HFFc6 (cell line): ENCODE measurements around the gene THAP9. TPM values are rescaled to one million over a fixed set of nuclear protein-coding genes. Genes with fewer than 3 reads are reported as not detected.
"Not testable (repeated sequence)": the region's sequence is repeated elsewhere in the genome, so short reads cannot be mapped to it uniquely, and the experiment has no call there.

Experiments used
- DNase-seq: peaks from one replicate; pipeline ENCODE4 v3.0.0-alpha.2; 2018
- H3K27ac Mint-ChIP-seq: 2 replicates; pipeline ENCODE4 v1.8.0; 2020; ENCODE audit warnings: mild to moderate bottlenecking, mixed read lengths
- H3K27me3 Mint-ChIP-seq: 2 replicates; pipeline ENCODE4 v1.8.0; 2021; ENCODE audit warnings: mild to moderate bottlenecking, moderate library complexity, mixed read lengths; ENCODE audit not compliant: insufficient read depth
- H3K36me3 Mint-ChIP-seq: 2 replicates; pipeline ENCODE4 v1.8.0; 2021; ENCODE audit warnings: low read depth, mixed read lengths
- H3K4me1 Mint-ChIP-seq: 2 replicates; pipeline ENCODE4 v1.8.0; 2020; ENCODE audit warnings: low read depth, mixed read lengths
- H3K4me3 Mint-ChIP-seq: 2 replicates; pipeline ENCODE4 v1.8.0; 2020; ENCODE audit warnings: mild to moderate bottlenecking, moderate library complexity, mixed read lengths
- H3K9me3 Mint-ChIP-seq: 2 replicates; pipeline ENCODE4 v1.8.0; 2020; ENCODE audit warnings: mild to moderate bottlenecking, mixed read lengths
- CTCF ChIP-seq: fragments of 200-600 bp; sonication (generic); IDR thresholded peaks from 2 replicates; pipeline ENCODE4 v1.5.0; 2021; ENCODE audit warnings: antibody characterized with exemption, mild to moderate bottlenecking
- total RNA-seq, 6 experiments: library from RNA; stranded (reverse); fragmentation: NEBNext Ultra II Directional; extraction: Animal tissue kit (Norgen Biotek cat#: 25700); gene quantifications; 2 replicates in 1 of 6; 3 replicates in 5 of 6; pipeline ENCODE4 v1.2.3, GENCODE V29; 2021

The THAP9 gene
- total RNA-seq, 6 experiments from 2014 or later = 0.87 to 2.2 (median 1.5) TPM

DNA sequence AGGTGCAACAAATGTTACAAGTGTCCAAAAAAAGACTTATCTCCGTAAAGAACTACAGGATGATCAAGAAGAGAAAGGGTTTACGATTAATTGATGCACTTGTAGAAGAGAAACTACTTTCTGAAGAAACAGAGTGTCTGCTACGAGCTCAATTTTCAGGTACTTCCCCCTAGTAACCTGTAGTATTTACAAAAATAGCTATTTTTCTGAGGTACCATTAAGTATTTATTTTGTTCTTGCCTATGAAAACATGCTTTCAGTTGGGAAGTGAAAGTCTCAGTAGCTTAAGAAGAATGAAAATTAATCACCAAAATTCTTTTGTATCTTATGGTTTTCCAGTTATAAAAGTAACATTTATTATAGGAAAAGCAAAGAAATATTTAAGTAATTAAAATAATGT is 5.9 kb downstream of the THAP9 start:
- no peak overlapping the region for H3K27ac Mint-ChIP-seq
- DNase-seq = no peak
- no peaks in the 10 kb centered on the region for H3K9me3 Mint-ChIP-seq
- peaks cover 5% of the 10 kb centered on the region for H3K36me3 Mint-ChIP-seq
- peaks cover 11% of the 10 kb centered on the region for H3K4me1 Mint-ChIP-seq
- H3K27me3 Mint-ChIP-seq = no peaks in the 10 kb centered on the region
- TF ChIP-seq CTCF = no peak
- no peak overlapping the region for H3K4me3 Mint-ChIP-seq

- no peaks in the 10 kb centered on the region for H3K27me3 Mint-ChIP-seq
These were observed 8.8 kb downstream of the THAP9 start for GRCh38 chr4:82909326-82909725.

GRCh38 chr4:82913305-82913704 is 12.8 kb downstream of the THAP9 start:
- no peak overlapping the region for H3K4me3 Mint-ChIP-seq
- H3K9me3 Mint-ChIP-seq = no peaks in the 10 kb centered on the region
- peaks cover 5% of the 10 kb centered on the region for H3K36me3 Mint-ChIP-seq
- DNase-seq = no peak
- no peaks in the 10 kb centered on the region for H3K27me3 Mint-ChIP-seq
- H3K4me1 Mint-ChIP-seq = 0 out of 2 replicates have a peak, but pooled peaks cover 5% of the 10 kb centered on the region
- peak overlapping the region; percentile 51; the same call in 1 of the 2 replicates for H3K27ac Mint-ChIP-seq
- no peak for TF ChIP-seq CTCF

More at GRCh38 chr4:82909326-82909725, 8.8 kb downstream of the THAP9 start:
- no peak overlapping the region for H3K4me3 Mint-ChIP-seq
- H3K9me3 Mint-ChIP-seq = no peaks in the 10 kb centered on the region
- no peak overlapping the region for H3K27ac Mint-ChIP-seq
- H3K36me3 Mint-ChIP-seq = peaks cover 5% of the 10 kb centered on the region
- TF ChIP-seq CTCF = no peak
- peaks cover 16% of the 10 kb centered on the region for H3K4me1 Mint-ChIP-seq
- DNase-seq = no peak

DNA sequence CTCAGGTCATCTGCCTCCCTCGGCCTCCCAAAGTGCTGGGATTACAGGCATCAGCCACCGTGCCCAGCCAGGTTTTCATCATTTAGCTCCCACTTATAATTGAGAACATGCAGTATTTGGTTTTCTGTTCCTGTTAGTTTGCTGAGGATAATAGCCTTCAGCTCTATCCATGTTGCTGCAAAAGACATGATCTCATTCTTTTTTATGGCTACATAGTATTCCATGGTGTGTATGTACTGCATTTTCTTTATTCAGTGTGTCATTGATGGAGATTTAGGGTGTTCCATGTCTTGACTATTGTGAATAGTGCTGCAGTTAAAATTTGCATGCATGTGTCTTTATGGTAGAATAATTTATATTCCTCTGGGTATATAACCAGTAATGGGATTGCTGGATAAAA is 13.4 kb downstream of the THAP9 start:
- not testable (repeated sequence) for H3K36me3 Mint-ChIP-seq, H3K27ac Mint-ChIP-seq, H3K4me3 Mint-ChIP-seq, DNase-seq, H3K4me1 Mint-ChIP-seq, H3K27me3 Mint-ChIP-seq, H3K9me3 Mint-ChIP-seq

DNA sequence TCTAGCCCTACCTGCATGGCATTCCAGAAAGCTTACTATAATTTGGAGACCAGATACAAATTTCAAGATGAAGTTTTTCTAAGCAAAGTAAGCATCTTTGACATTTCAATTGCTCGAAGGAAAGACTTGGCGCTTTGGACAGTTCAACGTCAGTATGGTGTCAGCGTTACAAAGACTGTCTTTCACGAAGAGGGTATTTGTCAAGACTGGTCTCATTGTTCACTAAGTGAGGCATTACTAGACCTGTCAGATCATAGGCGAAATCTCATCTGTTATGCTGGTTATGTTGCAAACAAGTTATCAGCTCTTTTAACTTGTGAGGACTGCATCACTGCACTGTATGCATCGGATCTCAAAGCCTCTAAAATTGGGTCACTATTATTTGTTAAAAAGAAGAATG is 17.6 kb downstream of the THAP9 start:
- no peak for DNase-seq
- Mint-ChIP-seq H3K27ac (no peak overlapping the region), H3K4me1 (peaks cover 15% of the 10 kb centered on the region), H3K9me3 (no peaks in the 10 kb centered on the region), H3K36me3 (no peaks in the 10 kb centered on the region), H3K27me3 (no peaks in the 10 kb centered on the region; the same call in 1 of the 2 replicates), H3K4me3 (no peak overlapping the region)
- no peak for TF ChIP-seq CTCF

GRCh38 chr4:82919386-82919785 is 18.9 kb downstream of the THAP9 start:
- Mint-ChIP-seq H3K4me3 (no peak overlapping the region), H3K4me1 (peaks cover 15% of the 10 kb centered on the region), H3K36me3 (no peaks in the 10 kb centered on the region), H3K27ac (no peak overlapping the region), H3K27me3 (no peaks in the 10 kb centered on the region; the same call in 1 of the 2 replicates), H3K9me3 (no peaks in the 10 kb centered on the region)
- no peak for TF ChIP-seq CTCF
- DNase-seq = no peak
